Measurements from ENCODE around the gene WBP2. TPM values are rescaled to one million over a fixed set of nuclear protein-coding genes. Genes with fewer than 3 reads are reported as not detected.

Gene WBP2
- total RNA-seq, 1 donor from 2014 or later, result 72.6 TPM

GRCh38 chr17:75807861-75808260, 47.3 kb downstream of the WBP2 start:
- Histone ChIP-seq H3K9ac (ENCODE audit: low read length) (no peak overlapping the region), H3K4me2 (ENCODE audit: low read length) (no peak overlapping the region), H3K4me1 (ENCODE audit: insufficient read depth, low read length) (peaks cover 6% of the 10 kb centered on the region), H3K27ac (ENCODE audit: low read depth, low read length) (no peak overlapping the region), H3K4me3 (ENCODE audit: insufficient read depth, low read depth, low read length) (no peak overlapping the region), H3K27me3 (ENCODE audit: insufficient read depth, low read length) (no peaks in the 10 kb centered on the region), H3K36me3 (ENCODE audit: insufficient read depth, low read length) (peaks cover 9% of the 10 kb centered on the region), H3K79me2 (ENCODE audit: insufficient read depth, low read length) (peaks cover 13% of the 10 kb centered on the region), H2AFZ (ENCODE audit: low read depth, low read length) (no peak overlapping the region), H3K9me3 (ENCODE audit: insufficient read depth, low read depth, low read length) (no peaks in the 10 kb centered on the region), H4K20me1 (ENCODE audit: insufficient read depth, low read length) (peaks cover 45% of the 10 kb centered on the region)
- H3K4me1 Mint-ChIP-seq (ENCODE audit: low read depth, unreplicated experiment), result peaks cover 7% of the 10 kb centered on the region
- H3K4me3 Mint-ChIP-seq (ENCODE audit: unreplicated experiment), result no peak overlapping the region
- FAIRE-seq (no peak), DNase-seq (ENCODE audit: low read depth) (no peak)
- peaks cover 12% of the 10 kb centered on the region for H3K36me3 Mint-ChIP-seq (ENCODE audit: low read depth, unreplicated experiment)
- no peaks in the 10 kb centered on the region for H3K27me3 Mint-ChIP-seq (ENCODE audit: low read depth, unreplicated experiment)
- H3K27ac Mint-ChIP-seq (ENCODE audit: unreplicated experiment), result no peak overlapping the region
- no peaks in the 10 kb centered on the region for H3K9me3 Mint-ChIP-seq (ENCODE audit: unreplicated experiment)
- TF ChIP-seq CTCF (IDR thresholded peaks at IDR 0.05; ENCODE audit: insufficient read depth, low read depth, low read length) (no peak), EZH2 (IDR thresholded peaks at IDR 0.05; ENCODE audit: insufficient read depth, low read length) (no peak)

GRCh38 chr17:75806822-75807500, 48.2 kb downstream of the WBP2 start:
- Mint-ChIP-seq H3K4me3 (ENCODE audit: unreplicated experiment) (no peak overlapping the region), H3K27me3 (ENCODE audit: low read depth, unreplicated experiment) (no peaks in the 10 kb centered on the region), H3K4me1 (ENCODE audit: low read depth, unreplicated experiment) (peaks cover 7% of the 10 kb centered on the region), H3K36me3 (ENCODE audit: low read depth, unreplicated experiment) (peaks cover 10% of the 10 kb centered on the region), H3K9me3 (ENCODE audit: unreplicated experiment) (no peaks in the 10 kb centered on the region), H3K27ac (ENCODE audit: unreplicated experiment) (no peak overlapping the region)
- TF ChIP-seq CTCF (IDR thresholded peaks at IDR 0.05; ENCODE audit: insufficient read depth, low read depth, low read length), result no peak
- no peak for TF ChIP-seq EZH2 (IDR thresholded peaks at IDR 0.05; ENCODE audit: insufficient read depth, low read length)
- H3K79me2 ChIP-seq (ENCODE audit: insufficient read depth, low read length), result peaks cover 13% of the 10 kb centered on the region
- H3K27me3 ChIP-seq (ENCODE audit: insufficient read depth, low read length), result no peaks in the 10 kb centered on the region
- peaks cover 6% of the 10 kb centered on the region for H3K4me1 ChIP-seq (ENCODE audit: insufficient read depth, low read length)
- DNase-seq (ENCODE audit: low read depth) (no peak), FAIRE-seq (no peak)
- H3K27ac ChIP-seq (ENCODE audit: low read depth, low read length), result no peak overlapping the region
- no peak overlapping the region for H3K4me2 ChIP-seq (ENCODE audit: low read length)
- no peaks in the 10 kb centered on the region for H3K9me3 ChIP-seq (ENCODE audit: insufficient read depth, low read depth, low read length)
- H3K4me3 ChIP-seq (ENCODE audit: insufficient read depth, low read depth, low read length), result no peak overlapping the region
- peaks cover 45% of the 10 kb centered on the region for H4K20me1 ChIP-seq (ENCODE audit: insufficient read depth, low read length)
- H3K9ac ChIP-seq (ENCODE audit: low read length), result no peak overlapping the region
- H3K36me3 ChIP-seq (ENCODE audit: insufficient read depth, low read length), result peaks cover 2% of the 10 kb centered on the region
- no peak overlapping the region for H2AFZ ChIP-seq (ENCODE audit: low read depth, low read length)

- Histone ChIP-seq H3K4me2 (ENCODE audit: low read length) (no peak overlapping the region), H3K4me3 (ENCODE audit: insufficient read depth, low read depth, low read length) (no peak overlapping the region), H3K4me1 (ENCODE audit: insufficient read depth, low read length) (no peaks in the 10 kb centered on the region), H3K9me3 (ENCODE audit: insufficient read depth, low read depth, low read length) (no peaks in the 10 kb centered on the region), H4K20me1 (ENCODE audit: insufficient read depth, low read length) (peaks cover 31% of the 10 kb centered on the region), H3K36me3 (ENCODE audit: insufficient read depth, low read length) (peaks cover 4% of the 10 kb centered on the region), H3K27ac (ENCODE audit: low read depth, low read length) (no peak overlapping the region), H2AFZ (ENCODE audit: low read depth, low read length) (no peak overlapping the region), H3K79me2 (ENCODE audit: insufficient read depth, low read length) (peaks cover 16% of the 10 kb centered on the region), H3K27me3 (ENCODE audit: insufficient read depth, low read length) (no peaks in the 10 kb centered on the region), H3K9ac (ENCODE audit: low read length) (no peak overlapping the region)
- no peak for TF ChIP-seq EZH2 (IDR thresholded peaks at IDR 0.05; ENCODE audit: insufficient read depth, low read length)
- TF ChIP-seq CTCF (IDR thresholded peaks at IDR 0.05; ENCODE audit: insufficient read depth, low read depth, low read length), result no peak
- H3K4me1 Mint-ChIP-seq (ENCODE audit: low read depth, unreplicated experiment), result peaks cover 2% of the 10 kb centered on the region
- no peak overlapping the region for H3K4me3 Mint-ChIP-seq (ENCODE audit: unreplicated experiment)
- no peaks in the 10 kb centered on the region for H3K9me3 Mint-ChIP-seq (ENCODE audit: unreplicated experiment)
- no peak for FAIRE-seq
- H3K27ac Mint-ChIP-seq (ENCODE audit: unreplicated experiment), result no peak overlapping the region
- peaks cover 12% of the 10 kb centered on the region for H3K36me3 Mint-ChIP-seq (ENCODE audit: low read depth, unreplicated experiment)
- no peak for DNase-seq (ENCODE audit: low read depth)
- H3K27me3 Mint-ChIP-seq (ENCODE audit: low read depth, unreplicated experiment), result no peaks in the 10 kb centered on the region
These were observed 51.3 kb downstream of the WBP2 start for GRCh38 chr17:75803883-75804282.
